Stimulated activated CD4-positive, alpha-beta T cell treated with anti-CD3 and anti-CD28 coated beads, Interleukin-4, amount 100 ng/mL, for 4 hours (primary cell): ENCODE results near the gene RFPL1.
"Not testable (repeated sequence)": the region's sequence is repeated elsewhere in the genome, so short reads cannot be mapped to it uniquely, and the experiment has no call there.

Experiments
- DNase-seq, 2 experiments: peaks; one replicate each; pipeline ENCODE4 v3.0.0-alpha.2; 2020

Gene RFPL1

DNA sequence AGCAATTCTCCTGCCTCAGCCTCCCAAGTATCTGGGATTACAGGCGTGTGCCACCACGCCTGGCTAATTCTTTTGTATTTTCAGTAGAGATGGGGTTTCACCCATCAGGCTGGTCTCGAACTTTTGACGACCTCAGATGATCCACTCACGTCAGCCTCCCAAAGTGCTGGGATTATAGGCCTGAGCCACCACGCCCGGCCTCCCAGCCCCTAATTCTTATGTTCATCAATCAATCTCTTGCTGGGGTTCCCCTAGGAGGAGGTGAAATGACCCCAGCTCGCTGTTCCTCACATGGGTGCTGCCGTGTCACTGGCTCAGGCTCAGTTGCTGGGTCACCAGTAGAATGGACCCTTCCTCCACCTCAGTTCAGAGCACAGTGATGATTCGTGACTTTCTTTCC lies at the start of gene RFPL1:
Gene RFPL1, plus strand, starts transcription at position 301 of the 400 bp plus-strand sequence.
- DNase-seq: not testable (repeated sequence)

DNA sequence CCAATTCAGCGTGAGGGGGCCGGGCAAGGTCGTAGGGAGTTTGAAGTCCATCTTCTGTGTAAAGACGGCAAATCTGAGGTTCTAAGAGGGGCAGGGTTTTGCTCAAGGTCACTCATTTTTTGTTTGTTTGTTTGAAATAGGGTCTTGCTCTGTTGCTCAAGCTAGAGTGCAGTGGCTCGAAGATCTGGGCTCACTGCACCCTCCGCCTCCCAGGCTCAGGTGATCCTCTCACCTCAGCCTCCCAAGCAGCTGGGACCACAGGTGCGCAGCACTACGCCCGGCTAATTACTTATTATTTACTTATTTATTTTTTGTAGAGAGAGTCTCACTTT lies 49.7 kb upstream of the RFPL1 start:
- DNase-seq: no peak

GRCh38 chr22:29390270-29390669 lies 48.1 kb upstream of the RFPL1 start:
- DNase-seq: no peak

GRCh38 chr22:29391546-29391945 lies 46.8 kb upstream of the RFPL1 start:
- DNase-seq: no peak

DNA sequence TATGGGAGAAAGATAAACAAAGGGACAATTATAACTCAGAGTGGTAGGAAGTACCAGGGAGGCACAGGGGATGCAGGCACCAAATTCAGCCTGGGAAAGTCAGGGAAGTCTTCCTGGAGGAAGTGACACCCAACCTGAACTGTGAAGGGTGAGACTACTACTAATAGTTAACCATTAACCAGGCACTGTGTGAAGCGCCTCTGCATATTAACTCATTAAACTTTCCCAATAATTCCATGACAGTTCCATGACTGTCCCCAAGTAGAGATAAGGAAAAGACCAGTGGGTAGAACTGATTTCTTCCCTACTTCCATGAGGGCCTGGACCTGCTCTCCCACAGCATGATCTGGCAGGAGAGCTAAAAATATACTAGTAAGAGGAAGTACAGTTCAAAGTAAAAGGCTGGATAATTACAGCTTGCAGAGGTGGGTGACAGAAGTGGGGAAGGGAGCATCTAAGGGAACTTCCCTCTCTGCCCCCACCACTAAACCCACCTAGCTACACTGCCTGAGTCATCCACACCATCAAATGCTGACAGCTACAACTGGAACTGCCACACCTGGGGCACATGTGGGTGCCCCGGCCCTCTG lies 45.3 kb upstream of the RFPL1 start:
- DNase-seq: no peak

DNA sequence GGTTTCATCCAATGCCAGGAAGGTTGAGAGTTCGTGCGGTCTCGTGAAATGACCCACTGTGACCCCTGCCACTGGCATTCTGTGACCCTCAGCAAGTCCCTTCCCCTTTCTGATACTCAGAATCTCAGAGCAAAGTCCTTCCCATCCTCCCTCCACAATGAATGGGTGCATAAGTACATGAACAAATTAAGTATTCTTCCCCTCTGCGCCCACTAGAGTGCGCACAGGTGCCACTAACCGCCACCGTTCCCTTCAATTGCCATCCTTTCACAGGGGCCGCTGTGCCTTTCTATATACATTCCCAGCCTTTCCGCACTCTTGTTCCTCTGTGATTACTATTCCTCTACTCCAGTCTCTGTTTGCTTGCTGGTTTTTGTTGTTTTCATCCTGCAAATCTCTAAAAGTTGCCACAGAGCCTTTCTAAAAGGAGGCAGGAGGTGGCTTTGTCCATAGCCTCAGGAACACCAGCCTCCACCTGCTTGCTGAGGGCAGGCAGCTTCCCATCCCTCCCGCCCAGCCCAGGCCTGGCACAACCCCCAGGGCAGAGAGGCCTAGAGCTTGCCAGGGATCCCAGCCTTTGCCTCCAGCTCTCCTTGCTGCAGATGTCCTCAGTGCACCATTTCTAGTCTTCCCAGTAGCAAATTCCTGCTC lies 43.3 kb upstream of the RFPL1 start:
- DNase-seq: peak; percentile 58 to 61

- no peak for DNase-seq
These were observed 42.3 kb upstream of the RFPL1 start for GRCh38 chr22:29396126-29396525.

DNA sequence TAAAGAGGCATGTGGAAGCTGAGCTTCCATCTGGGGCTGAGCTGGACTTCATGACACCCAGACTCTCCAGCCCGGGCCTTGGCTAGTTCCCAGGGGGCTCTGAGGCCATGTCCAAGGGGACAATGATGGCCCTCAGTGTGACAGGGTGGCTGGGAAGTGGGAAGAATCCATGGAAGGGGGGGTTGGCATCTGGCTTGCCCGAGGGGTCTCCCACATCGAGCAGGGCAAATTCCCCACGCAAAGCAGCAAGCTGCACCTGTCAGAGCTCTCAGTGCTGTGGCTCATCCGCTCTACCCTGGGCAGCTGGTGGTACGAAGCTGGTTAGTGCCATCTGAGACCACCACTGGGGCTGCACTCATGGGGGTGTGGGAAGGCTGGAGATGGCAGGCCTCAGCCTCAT lies 40.6 kb upstream of the RFPL1 start:
- DNase-seq: no peak

GRCh38 chr22:29400576-29400975 lies 37.8 kb upstream of the RFPL1 start:
- no peak for DNase-seq

GRCh38 chr22:29401538-29401937 lies 36.8 kb upstream of the RFPL1 start:
- DNase-seq: not testable (repeated sequence)

DNA sequence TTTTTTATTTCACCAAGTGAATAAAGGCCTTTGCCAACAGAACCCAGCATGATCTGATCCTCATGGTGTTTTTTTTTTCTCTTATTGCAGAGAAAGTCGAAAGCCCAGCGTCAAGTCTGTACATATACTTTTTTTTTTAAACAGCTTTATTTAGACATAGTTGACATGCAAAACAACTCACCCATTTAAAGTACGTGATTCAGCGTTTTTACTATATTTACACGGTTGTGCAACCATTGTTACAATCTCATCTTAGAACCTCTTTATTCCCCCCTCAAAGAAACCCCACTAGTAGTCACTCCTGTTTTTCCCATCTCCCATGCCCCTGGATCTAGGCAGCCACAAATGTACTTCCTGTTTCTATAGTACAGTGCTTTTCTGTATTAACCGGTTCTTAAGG lies 29.4 kb upstream of the RFPL1 start:
- DNase-seq: no peak

GRCh38 chr22:29411569-29412211 lies 26.7 kb upstream of the RFPL1 start:
- DNase-seq: not testable (repeated sequence)

DNA sequence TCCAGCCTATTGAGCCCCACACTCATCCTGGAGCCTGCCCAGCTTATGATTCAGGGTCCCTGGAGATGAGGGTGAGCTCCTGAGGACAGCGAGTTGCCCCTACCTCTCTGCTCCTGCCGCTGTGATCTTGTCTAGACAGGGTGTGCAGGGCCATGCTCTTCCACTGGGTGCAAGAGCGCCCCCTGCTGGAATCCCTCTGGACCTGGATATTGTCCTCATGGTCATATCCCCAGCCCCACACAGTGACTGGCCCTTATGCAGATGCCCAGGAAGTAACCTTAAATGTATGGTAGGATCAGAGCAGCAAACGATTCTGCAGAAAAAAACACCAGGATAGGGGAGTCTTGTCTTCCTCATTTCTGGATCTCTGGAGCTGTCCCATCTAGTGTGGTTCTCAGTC lies 25.6 kb upstream of the RFPL1 start:
- DNase-seq: not testable (repeated sequence)

DNA sequence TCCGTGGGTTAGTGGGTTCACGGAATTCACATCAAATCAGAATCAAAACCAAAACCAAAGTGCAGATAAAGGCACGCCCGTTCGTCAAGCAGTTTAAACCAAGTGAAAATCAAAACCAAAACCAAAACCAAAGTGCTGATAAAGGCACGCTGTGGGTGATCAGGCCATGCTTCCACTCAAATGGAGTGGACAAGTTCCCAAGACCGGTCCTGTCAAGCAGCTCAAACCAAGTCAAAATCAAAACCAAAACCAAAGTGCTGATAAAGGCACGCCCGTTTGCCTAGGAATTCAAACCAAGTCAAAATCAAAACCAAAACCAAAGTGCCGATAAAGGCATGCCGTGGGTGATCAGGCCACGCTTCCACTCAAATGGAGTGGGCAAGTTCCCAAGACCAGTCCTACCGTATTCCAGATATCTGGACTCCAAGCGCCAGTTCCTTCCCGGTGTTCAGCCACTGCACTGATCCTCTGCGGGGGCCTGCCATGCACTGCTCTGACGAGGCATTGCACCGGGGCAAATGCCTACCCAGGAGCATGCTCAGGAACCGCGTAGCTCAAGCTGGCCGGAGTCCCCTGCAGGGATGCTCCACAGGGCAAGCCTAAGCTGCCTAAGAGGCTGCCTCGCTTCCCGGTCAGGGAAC lies 23.3 kb upstream of the RFPL1 start:
- DNase-seq: peak; percentile 34 to 75

DNA sequence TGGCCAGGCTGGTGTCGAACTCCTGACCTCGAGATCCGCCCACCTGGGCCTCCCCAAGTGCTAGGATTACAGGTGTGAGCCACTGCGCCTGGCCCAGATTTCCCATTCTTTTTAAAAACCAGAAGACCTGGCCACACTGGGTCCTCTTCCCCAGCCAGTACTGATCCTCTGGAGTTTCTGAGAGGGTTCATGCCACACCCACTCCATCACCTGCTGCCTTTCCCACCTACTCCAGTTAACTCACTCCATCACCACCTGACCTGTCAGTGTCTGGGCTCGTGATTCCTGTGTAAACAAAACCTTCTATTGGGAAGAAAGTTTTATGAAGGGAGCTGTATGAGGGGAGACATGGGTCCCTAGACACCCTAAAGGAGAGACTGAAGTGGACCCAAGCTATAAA lies 19.7 kb upstream of the RFPL1 start:
- DNase-seq: not testable (repeated sequence)

- no peak for DNase-seq
These were observed 11.9 kb upstream of the RFPL1 start for GRCh38 chr22:29426476-29426875.

DNA sequence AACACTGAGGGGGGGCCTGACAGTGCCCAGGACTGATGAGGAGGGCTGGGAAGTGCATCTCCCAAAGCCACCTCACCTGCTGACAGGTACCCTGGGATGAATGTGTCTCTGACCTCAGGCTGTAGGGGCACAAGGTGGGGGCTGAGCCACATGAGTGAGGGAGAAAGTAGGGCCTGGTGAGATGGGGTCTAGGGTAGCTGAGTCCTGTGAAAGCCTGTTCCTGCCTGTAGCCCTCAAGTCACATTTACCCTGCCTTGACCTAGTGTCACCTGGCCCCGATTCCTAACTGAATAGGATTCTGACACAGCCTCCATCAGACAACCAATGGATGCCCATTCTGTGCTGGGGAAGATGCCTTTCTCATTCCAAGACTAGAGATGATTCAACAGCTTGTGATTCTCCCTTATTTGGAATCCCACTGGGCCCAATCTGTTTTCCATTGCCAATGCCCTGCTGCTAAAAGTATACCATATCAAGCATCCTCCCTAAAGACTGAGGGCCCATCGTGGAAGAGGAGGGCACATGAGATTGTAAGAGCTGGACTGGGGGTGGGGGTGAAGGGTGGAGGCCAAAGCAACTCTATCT lies 11.1 kb upstream of the RFPL1 start:
- DNase-seq: no peak

GRCh38 chr22:29431986-29432385 lies 6.4 kb upstream of the RFPL1 start:
- no peak for DNase-seq

DNA sequence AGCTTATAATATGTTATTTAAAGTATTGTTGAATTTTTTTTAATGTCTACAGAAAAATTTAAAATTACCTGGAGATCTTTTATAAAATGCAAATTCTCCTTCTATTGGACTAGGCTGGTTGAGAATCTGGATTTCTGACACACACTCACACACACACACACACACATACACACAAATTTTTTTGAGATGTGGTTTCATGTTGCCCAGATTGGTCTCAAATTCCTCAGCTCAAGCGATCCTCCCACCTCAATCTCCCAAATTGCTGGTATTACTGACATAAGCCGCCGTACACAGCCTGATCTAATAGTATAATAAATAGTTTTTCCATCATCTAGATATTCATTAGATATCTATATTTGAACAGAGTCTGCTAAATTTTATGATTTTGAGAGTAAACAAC lies 4.5 kb upstream of the RFPL1 start:
- DNase-seq: no peak

DNA sequence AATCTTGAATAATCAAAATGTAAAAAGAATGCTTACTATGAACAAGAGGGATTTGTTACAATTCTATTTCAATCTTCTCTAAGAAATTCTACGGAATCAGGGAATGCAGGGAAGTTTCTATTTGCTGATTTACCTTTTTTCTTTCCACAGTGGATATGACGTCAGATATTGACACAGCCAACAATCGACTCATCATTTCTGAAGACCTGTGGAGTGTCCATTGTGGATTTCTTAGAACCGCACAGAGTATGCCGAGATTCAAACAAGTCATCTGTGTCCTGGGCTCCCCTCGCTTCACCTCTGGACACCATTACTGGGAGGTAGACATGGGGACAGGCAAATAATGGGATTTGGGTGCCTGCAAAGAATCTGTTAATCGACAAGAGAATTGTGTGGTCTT lies 4.1 kb upstream of the RFPL1 start:
- no peak for DNase-seq

- DNase-seq: no peak
These were observed 2.9 kb upstream of the RFPL1 start for GRCh38 chr22:29435236-29436136.

- DNase-seq: no peak
These were observed 4.6 kb downstream of the RFPL1 start for GRCh38 chr22:29442976-29443375.

DNA sequence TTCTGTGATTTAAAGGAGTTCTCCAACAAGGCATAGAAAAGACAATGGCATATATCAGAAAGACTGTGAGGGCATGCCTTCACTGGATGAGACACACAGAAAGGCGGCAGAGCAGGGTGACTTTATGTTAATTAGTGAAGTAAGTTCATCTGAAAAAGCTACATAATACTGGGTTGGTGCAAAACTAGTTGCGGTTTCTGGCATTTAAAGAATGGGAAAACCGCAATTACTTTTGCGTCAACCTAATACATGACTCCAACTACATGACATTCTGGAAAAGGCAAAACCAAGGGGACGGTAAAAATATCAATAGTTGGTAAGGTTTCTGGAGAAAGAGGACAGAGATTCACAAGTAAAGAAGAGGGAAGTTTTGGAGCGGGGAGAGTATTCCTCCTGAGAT lies 5.1 kb downstream of the RFPL1 start:
- DNase-seq: no peak
